GM23338 (cell line): ENCODE results near the gene COL4A3. TPM values are rescaled to one million over a fixed set of nuclear protein-coding genes. Genes with fewer than 3 reads are reported as not detected.

ENCODE experiments used
- ATAC-seq: fragments of 200-7000 bp; cut with Tn5 transposase; 3 replicates; pipeline ENCODE4 v1.9.1; 2020
- DNase-seq: peaks from one replicate; pipeline ENCODE4 v3.0.0-alpha.2; 2015; ENCODE audit warnings: low spot score
- H2AFZ ChIP-seq: fragments of 200-600 bp; sonication (generic); 2 replicates; pipeline ENCODE4 v1.8.0; 2016; ENCODE audit warnings: antibody characterized with exemption, mild to moderate bottlenecking, moderate library complexity
- H3F3A ChIP-seq: fragments of 200-600 bp; sonication (generic); replicated peaks from 2 replicates; pipeline ENCODE4 v1.8.0; 2017; ENCODE audit warnings: antibody characterized with exemption, mixed run types, low read depth
- H3K27ac ChIP-seq: fragments of 200-600 bp; sonication (generic); 2 replicates; pipeline ENCODE4 v1.6.1; 2016; ENCODE audit warnings: low read depth
- H3K27me3 ChIP-seq: fragments of 200-600 bp; sonication (generic); 2 replicates; pipeline ENCODE4 v1.8.0; 2016; ENCODE audit warnings: mild to moderate bottlenecking, mixed run types, moderate library complexity; ENCODE audit not compliant: insufficient read depth
- H3K36me3 ChIP-seq: fragments of 200-600 bp; sonication (generic); 2 replicates; pipeline ENCODE4 v1.8.0; 2016; ENCODE audit warnings: mild to moderate bottlenecking; ENCODE audit not compliant: insufficient read depth
- H3K4me1 ChIP-seq: fragments of 200-600 bp; sonication (generic); 2 replicates; pipeline ENCODE4 v1.8.0; 2016; ENCODE audit warnings: mild to moderate bottlenecking, moderate library complexity; ENCODE audit not compliant: insufficient read depth
- H3K4me2 ChIP-seq: fragments of 200-600 bp; sonication (generic); 2 replicates; pipeline ENCODE4 v1.7.1; 2017; ENCODE audit warnings: mixed run types
- H3K4me3 ChIP-seq: fragments of 200-600 bp; sonication (generic); 2 replicates; pipeline ENCODE4 v1.6.1; 2016; ENCODE audit warnings: mixed run types
- H3K79me2 ChIP-seq: fragments of 200-600 bp; sonication (generic); replicated peaks from 2 replicates; pipeline ENCODE4 v1.8.0; 2017; ENCODE audit warnings: mild to moderate bottlenecking; ENCODE audit not compliant: insufficient read depth
- H3K9me2 ChIP-seq: fragments of 200-600 bp; sonication (generic); 2 replicates; pipeline ENCODE4 v1.8.0; 2017; ENCODE audit not compliant: insufficient read depth
- H4K20me1 ChIP-seq: fragments of 200-600 bp; sonication (generic); replicated peaks from 2 replicates; pipeline ENCODE4 v1.8.0; 2017; ENCODE audit warnings: mild to moderate bottlenecking; ENCODE audit not compliant: insufficient read depth
- H3K27ac Mint-ChIP-seq: 2 replicates; pipeline ENCODE4 v1.8.0; 2020; ENCODE audit warnings: inconsistent platforms, mild to moderate bottlenecking, moderate library complexity, mixed read lengths
- H3K27me3 Mint-ChIP-seq: 3 replicates; pipeline ENCODE4 v1.8.0; 2022; ENCODE audit warnings: low read depth, mild to moderate bottlenecking, moderate library complexity, mixed read lengths, inconsistent platforms; ENCODE audit not compliant: insufficient read depth, poor library complexity
- H3K36me3 Mint-ChIP-seq: 3 replicates; pipeline ENCODE4 v1.8.0; 2021; ENCODE audit warnings: low read depth, mild to moderate bottlenecking, inconsistent platforms, moderate library complexity, mixed read lengths
- H3K4me1 Mint-ChIP-seq: 3 replicates; pipeline ENCODE4 v1.8.0; 2020; ENCODE audit warnings: mild to moderate bottlenecking, inconsistent platforms, mixed read lengths
- H3K4me3 Mint-ChIP-seq: 3 replicates; pipeline ENCODE4 v1.8.0; 2021; ENCODE audit warnings: moderate library complexity, mild to moderate bottlenecking, inconsistent platforms, mixed read lengths
- H3K9me3 Mint-ChIP-seq: 3 replicates; pipeline ENCODE4 v1.8.0; 2020; ENCODE audit warnings: moderate library complexity, mild to moderate bottlenecking, inconsistent platforms, mixed read lengths
- CREB1 ChIP-seq: fragments of 250-450 bp; sonication (Bioruptor Pico); IDR thresholded peaks from 2 replicates; pipeline ENCODE4 v1.5.0; 2020; ENCODE audit warnings: low read depth, mild to moderate bottlenecking, moderate library complexity
- EZH2 ChIP-seq: fragments of 200-600 bp; sonication (generic); IDR thresholded peaks from one replicate; pipeline ENCODE4 v1.8.0; 2017; ENCODE audit warnings: antibody characterized with exemption, mild to moderate bottlenecking, low read depth; ENCODE audit not compliant: unreplicated experiment
- EZH2phosphoT487 ChIP-seq: fragments of 200-600 bp; sonication (generic); IDR thresholded peaks from one replicate; pipeline ENCODE4 v1.8.1; 2018; ENCODE audit warnings: antibody characterized with exemption; ENCODE audit not compliant: unreplicated experiment
- JUNB ChIP-seq: IDR thresholded peaks from one replicate; pipeline ENCODE4 v1.6.1; 2016; ENCODE audit warnings: antibody characterized with exemption; ENCODE audit not compliant: unreplicated experiment
- NANOG ChIP-seq: IDR thresholded peaks from 2 replicates; pipeline ENCODE4 v1.6.1; 2016; ENCODE audit warnings: antibody characterized with exemption, borderline replicate concordance
- POLR2AphosphoS5 ChIP-seq: IDR thresholded peaks from 2 replicates; pipeline ENCODE4 v1.6.1; 2016; ENCODE audit warnings: antibody characterized with exemption, low read depth
- STAT1 ChIP-seq: IDR thresholded peaks from one replicate; pipeline ENCODE4 v1.6.1; 2016; ENCODE audit warnings: antibody characterized with exemption; ENCODE audit not compliant: unreplicated experiment
- ZNF114 ChIP-seq: fragments of 250-450 bp; sonication (Bioruptor Pico); IDR thresholded peaks from 2 replicates; pipeline ENCODE4 v1.5.0; 2020; ENCODE audit warnings: mild to moderate bottlenecking, moderate library complexity
- ZNF331 ChIP-seq: fragments of 250-450 bp; sonication (Bioruptor Pico); IDR thresholded peaks from 2 replicates; pipeline ENCODE4 v1.5.0; 2020; ENCODE audit warnings: low read depth, mild to moderate bottlenecking, moderate library complexity
- polyA plus RNA-seq: library from polyadenylated mRNA; unstranded; fragments of >200 nt; fragmentation: Nextera tagmentation; extraction: Ambion mirVana; gene quantifications from 2 replicates; pipeline ENCODE4 v1.2.1, GENCODE V29; 2016
- total RNA-seq: library from RNA; depleted of rRNA; stranded (reverse); fragments of >200 nt; shearing (Covaris generic); gene quantifications from 2 replicates; pipeline ENCODE4 v1.2.3, GENCODE V29; 2014
- TF ChIP-seq, protein P1 (sequence below): IDR thresholded peaks from one replicate; pipeline ENCODE4 v1.6.1; 2018; ENCODE audit warnings: antibody characterized with exemption; ENCODE audit not compliant: unreplicated experiment
- TF ChIP-seq, protein P2 (sequence below): IDR thresholded peaks from 2 replicates; pipeline ENCODE4 v1.6.1; 2016; ENCODE audit warnings: antibody characterized with exemption
- TF ChIP-seq, protein P3 (sequence below), 2 experiments: fragments of 200-600 bp in 1 of 2; sonication (generic) in 1 of 2; conservative IDR thresholded peaks; 2 replicates each; pipeline versions ENCODE4 v1.5.1 to v1.6.1; 2016 to 2017; ENCODE audit warnings: antibody characterized with exemption in 2 of 2, low read depth in 2 of 2, mild to moderate bottlenecking in 2 of 2, moderate library complexity in 1 of 2
- TF ChIP-seq, protein P4 (sequence below): fragments of 250-450 bp; sonication (Bioruptor Pico); IDR thresholded peaks from 2 replicates; pipeline ENCODE4 v1.5.0; 2020; ENCODE audit warnings: mild to moderate bottlenecking, moderate library complexity

Gene COL4A3
- total and polyA plus RNA-seq, 2 experiments from 2014 or later, result 1.1 to 3.5 TPM

DNA sequence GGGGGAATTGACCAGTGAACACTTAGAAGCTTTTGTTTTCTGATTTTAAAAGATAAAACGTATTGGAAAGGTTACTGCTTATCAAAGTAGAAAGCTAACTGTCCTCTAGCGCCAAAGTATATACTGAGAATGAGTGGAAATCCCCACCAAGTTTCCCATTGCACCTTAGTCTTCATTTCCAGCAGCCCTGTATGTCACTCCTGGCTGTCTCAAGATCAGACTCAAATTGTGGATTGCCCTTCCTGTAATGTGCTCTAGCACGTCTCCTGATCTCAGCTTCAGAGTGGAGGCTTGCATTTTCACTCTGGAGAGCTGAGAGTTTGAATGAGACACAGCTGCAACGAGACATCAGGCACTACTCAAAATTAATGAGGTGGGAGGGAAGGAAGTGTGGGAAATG is 187.2 kb downstream of the COL4A3 start:
- no peak overlapping the region for H3K4me2 ChIP-seq
- no peaks in the 10 kb centered on the region for H3F3A ChIP-seq
- H3K9me3 Mint-ChIP-seq, result no peaks in the 10 kb centered on the region
- TF ChIP-seq, protein P1, sequence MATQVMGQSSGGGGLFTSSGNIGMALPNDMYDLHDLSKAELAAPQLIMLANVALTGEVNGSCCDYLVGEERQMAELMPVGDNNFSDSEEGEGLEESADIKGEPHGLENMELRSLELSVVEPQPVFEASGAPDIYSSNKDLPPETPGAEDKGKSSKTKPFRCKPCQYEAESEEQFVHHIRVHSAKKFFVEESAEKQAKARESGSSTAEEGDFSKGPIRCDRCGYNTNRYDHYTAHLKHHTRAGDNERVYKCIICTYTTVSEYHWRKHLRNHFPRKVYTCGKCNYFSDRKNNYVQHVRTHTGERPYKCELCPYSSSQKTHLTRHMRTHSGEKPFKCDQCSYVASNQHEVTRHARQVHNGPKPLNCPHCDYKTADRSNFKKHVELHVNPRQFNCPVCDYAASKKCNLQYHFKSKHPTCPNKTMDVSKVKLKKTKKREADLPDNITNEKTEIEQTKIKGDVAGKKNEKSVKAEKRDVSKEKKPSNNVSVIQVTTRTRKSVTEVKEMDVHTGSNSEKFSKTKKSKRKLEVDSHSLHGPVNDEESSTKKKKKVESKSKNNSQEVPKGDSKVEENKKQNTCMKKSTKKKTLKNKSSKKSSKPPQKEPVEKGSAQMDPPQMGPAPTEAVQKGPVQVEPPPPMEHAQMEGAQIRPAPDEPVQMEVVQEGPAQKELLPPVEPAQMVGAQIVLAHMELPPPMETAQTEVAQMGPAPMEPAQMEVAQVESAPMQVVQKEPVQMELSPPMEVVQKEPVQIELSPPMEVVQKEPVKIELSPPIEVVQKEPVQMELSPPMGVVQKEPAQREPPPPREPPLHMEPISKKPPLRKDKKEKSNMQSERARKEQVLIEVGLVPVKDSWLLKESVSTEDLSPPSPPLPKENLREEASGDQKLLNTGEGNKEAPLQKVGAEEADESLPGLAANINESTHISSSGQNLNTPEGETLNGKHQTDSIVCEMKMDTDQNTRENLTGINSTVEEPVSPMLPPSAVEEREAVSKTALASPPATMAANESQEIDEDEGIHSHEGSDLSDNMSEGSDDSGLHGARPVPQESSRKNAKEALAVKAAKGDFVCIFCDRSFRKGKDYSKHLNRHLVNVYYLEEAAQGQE, result no peak
- TF ChIP-seq, protein P2, sequence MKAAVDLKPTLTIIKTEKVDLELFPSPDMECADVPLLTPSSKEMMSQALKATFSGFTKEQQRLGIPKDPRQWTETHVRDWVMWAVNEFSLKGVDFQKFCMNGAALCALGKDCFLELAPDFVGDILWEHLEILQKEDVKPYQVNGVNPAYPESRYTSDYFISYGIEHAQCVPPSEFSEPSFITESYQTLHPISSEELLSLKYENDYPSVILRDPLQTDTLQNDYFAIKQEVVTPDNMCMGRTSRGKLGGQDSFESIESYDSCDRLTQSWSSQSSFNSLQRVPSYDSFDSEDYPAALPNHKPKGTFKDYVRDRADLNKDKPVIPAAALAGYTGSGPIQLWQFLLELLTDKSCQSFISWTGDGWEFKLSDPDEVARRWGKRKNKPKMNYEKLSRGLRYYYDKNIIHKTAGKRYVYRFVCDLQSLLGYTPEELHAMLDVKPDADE, result no peak
- TF ChIP-seq ZNF331 (CRISPR knock-in tag) (no peak), STAT1 (no peak), JUNB (no peak), CREB1 (CRISPR knock-in tag) (no peak), EZH2 (no peak), ZNF114 (CRISPR knock-in tag) (no peak), POLR2AphosphoS5 (no peak), NANOG (no peak), EZH2phosphoT487 (no peak)
- TF ChIP-seq, protein P3, sequence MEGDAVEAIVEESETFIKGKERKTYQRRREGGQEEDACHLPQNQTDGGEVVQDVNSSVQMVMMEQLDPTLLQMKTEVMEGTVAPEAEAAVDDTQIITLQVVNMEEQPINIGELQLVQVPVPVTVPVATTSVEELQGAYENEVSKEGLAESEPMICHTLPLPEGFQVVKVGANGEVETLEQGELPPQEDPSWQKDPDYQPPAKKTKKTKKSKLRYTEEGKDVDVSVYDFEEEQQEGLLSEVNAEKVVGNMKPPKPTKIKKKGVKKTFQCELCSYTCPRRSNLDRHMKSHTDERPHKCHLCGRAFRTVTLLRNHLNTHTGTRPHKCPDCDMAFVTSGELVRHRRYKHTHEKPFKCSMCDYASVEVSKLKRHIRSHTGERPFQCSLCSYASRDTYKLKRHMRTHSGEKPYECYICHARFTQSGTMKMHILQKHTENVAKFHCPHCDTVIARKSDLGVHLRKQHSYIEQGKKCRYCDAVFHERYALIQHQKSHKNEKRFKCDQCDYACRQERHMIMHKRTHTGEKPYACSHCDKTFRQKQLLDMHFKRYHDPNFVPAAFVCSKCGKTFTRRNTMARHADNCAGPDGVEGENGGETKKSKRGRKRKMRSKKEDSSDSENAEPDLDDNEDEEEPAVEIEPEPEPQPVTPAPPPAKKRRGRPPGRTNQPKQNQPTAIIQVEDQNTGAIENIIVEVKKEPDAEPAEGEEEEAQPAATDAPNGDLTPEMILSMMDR (conservative IDR thresholded peaks at IDR 0.05; ENCODE audit: low read depth in 2 of 2), result no peak
- TF ChIP-seq, protein P4, sequence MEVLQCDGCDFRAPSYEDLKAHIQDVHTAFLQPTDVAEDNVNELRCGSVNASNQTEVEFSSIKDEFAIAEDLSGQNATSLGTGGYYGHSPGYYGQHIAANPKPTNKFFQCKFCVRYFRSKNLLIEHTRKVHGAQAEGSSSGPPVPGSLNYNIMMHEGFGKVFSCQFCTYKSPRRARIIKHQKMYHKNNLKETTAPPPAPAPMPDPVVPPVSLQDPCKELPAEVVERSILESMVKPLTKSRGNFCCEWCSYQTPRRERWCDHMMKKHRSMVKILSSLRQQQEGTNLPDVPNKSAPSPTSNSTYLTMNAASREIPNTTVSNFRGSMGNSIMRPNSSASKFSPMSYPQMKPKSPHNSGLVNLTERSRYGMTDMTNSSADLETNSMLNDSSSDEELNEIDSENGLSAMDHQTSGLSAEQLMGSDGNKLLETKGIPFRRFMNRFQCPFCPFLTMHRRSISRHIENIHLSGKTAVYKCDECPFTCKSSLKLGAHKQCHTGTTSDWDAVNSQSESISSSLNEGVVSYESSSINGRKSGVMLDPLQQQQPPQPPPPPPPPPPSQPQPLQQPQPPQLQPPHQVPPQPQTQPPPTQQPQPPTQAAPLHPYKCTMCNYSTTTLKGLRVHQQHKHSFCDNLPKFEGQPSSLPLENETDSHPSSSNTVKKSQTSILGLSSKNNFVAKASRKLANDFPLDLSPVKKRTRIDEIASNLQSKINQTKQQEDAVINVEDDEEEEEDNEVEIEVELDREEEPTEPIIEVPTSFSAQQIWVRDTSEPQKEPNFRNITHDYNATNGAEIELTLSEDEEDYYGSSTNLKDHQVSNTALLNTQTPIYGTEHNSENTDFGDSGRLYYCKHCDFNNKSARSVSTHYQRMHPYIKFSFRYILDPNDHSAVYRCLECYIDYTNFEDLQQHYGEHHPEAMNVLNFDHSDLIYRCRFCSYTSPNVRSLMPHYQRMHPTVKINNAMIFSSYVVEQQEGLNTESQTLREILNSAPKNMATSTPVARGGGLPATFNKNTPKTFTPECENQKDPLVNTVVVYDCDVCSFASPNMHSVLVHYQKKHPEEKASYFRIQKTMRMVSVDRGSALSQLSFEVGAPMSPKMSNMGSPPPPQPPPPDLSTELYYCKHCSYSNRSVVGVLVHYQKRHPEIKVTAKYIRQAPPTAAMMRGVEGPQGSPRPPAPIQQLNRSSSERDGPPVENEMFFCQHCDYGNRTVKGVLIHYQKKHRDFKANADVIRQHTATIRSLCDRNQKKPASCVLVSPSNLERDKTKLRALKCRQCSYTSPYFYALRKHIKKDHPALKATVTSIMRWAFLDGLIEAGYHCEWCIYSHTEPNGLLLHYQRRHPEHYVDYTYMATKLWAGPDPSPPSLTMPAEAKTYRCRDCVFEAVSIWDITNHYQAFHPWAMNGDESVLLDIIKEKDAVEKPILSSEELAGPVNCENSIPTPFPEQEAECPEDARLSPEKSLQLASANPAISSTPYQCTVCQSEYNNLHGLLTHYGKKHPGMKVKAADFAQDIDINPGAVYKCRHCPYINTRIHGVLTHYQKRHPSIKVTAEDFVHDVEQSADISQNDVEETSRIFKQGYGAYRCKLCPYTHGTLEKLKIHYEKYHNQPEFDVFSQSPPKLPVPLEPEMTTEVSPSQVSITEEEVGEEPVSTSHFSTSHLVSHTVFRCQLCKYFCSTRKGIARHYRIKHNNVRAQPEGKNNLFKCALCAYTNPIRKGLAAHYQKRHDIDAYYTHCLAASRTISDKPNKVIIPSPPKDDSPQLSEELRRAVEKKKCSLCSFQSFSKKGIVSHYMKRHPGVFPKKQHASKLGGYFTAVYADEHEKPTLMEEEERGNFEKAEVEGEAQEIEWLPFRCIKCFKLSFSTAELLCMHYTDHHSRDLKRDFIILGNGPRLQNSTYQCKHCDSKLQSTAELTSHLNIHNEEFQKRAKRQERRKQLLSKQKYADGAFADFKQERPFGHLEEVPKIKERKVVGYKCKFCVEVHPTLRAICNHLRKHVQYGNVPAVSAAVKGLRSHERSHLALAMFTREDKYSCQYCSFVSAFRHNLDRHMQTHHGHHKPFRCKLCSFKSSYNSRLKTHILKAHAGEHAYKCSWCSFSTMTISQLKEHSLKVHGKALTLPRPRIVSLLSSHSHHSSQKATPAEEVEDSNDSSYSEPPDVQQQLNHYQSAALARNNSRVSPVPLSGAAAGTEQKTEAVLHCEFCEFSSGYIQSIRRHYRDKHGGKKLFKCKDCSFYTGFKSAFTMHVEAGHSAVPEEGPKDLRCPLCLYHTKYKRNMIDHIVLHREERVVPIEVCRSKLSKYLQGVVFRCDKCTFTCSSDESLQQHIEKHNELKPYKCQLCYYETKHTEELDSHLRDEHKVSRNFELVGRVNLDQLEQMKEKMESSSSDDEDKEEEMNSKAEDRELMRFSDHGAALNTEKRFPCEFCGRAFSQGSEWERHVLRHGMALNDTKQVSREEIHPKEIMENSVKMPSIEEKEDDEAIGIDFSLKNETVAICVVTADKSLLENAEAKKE (CRISPR knock-in tag), result no peak
- peaks cover 15% of the 10 kb centered on the region; the same call in 2 of the 3 replicates for H3K36me3 Mint-ChIP-seq
- 0 out of 2 replicates have a peak overlapping the region, but pooled peaks have one; percentile 27 for H3K27ac ChIP-seq
- DNase-seq, result no peak
- no peaks in the 10 kb centered on the region for H3K79me2 ChIP-seq
- H3K4me1 Mint-ChIP-seq, result peaks cover 7% of the 10 kb centered on the region; the same call in 2 of the 3 replicates
- H2AFZ ChIP-seq, result no peak overlapping the region
- H3K4me3 ChIP-seq, result no peak overlapping the region
- no peaks in the 10 kb centered on the region for H3K27me3 ChIP-seq
- no peak overlapping the region for H3K4me3 Mint-ChIP-seq
- peaks cover 3% of the 10 kb centered on the region for H3K4me1 ChIP-seq
- H3K9me2 ChIP-seq, result no peaks in the 10 kb centered on the region
- H3K27me3 Mint-ChIP-seq, result no peaks in the 10 kb centered on the region
- peak overlapping the region; percentile 7; the same call in 1 of the 2 replicates for H3K27ac Mint-ChIP-seq
- no peak for ATAC-seq
- H4K20me1 ChIP-seq, result no peaks in the 10 kb centered on the region
- H3K36me3 ChIP-seq, result peaks cover 13% of the 10 kb centered on the region; the same call in 1 of the 2 replicates
